Body of pancreas (tissue), 4 donors: Measurements from ENCODE around the gene CYSRT1.

Source experiments
- CTCF ChIP-seq, 7 experiments: fragments of 450-650 bp in 4 of 7; fragments of 200-600 bp in 3 of 7; sonication (generic) in 3 of 7; IDR thresholded peaks; one replicate each; pipeline ENCODE4 v1.5.1; 2016 to 2019; ENCODE audit warnings: antibody characterized with exemption in 7 of 7
- POLR2A ChIP-seq, 3 donors: fragments of 450-650 bp; IDR thresholded peaks; one replicate each; pipeline ENCODE4 v1.6.1; 2016; ENCODE audit warnings: antibody characterized with exemption in 3 of 3, mild to moderate bottlenecking in 2 of 3

- TF ChIP-seq CTCF (IDR thresholded peaks at IDR 0.05) (no peak), POLR2A (IDR thresholded peaks at IDR 0.05) (no peak)
Observed at GRCh38 chr9:137222190-137223077, 2.5 kb upstream of the CYSRT1 start, which contains the start of gene RNF208.
